ENCODE measurements around the gene SVOPL.

Gene SVOPL

GRCh38 chr7:138563808-138564207 is 137.4 kb downstream of the SVOPL start:
- DNase-seq (ENCODE audit: low spot score), result no peak

GRCh38 chr7:138559448-138559847 is 141.7 kb downstream of the SVOPL start:
- DNase-seq (ENCODE audit: low spot score), result no peak

GRCh38 chr7:138556771-138557484 is 144.2 kb downstream of the SVOPL start:
- DNase-seq (ENCODE audit: low spot score), result no peak

- no peak for DNase-seq (ENCODE audit: low spot score)
These were observed 145.5 kb downstream of the SVOPL start for GRCh38 chr7:138555684-138556083.

- no peak for DNase-seq (ENCODE audit: low spot score)
These were observed 146.5 kb downstream of the SVOPL start for GRCh38 chr7:138554674-138555073.

- no peak for DNase-seq (ENCODE audit: low spot score)
These were observed 147.4 kb downstream of the SVOPL start for GRCh38 chr7:138553805-138554204.

GRCh38 chr7:138551102-138551501 is 150.1 kb downstream of the SVOPL start:
- DNase-seq (ENCODE audit: low spot score), result no peak

- no peak for DNase-seq (ENCODE audit: low spot score)
These were observed 150.8 kb downstream of the SVOPL start for GRCh38 chr7:138550337-138550736.

- DNase-seq (ENCODE audit: low spot score), result no peak
These were observed 152.1 kb downstream of the SVOPL start for GRCh38 chr7:138549082-138549481.

- DNase-seq (ENCODE audit: low spot score), result no peak
These were observed 154.3 kb downstream of the SVOPL start for GRCh38 chr7:138546829-138547228.

GRCh38 chr7:138546064-138546619 is 155.0 kb downstream of the SVOPL start:
- DNase-seq (ENCODE audit: low spot score), result no peak

GRCh38 chr7:138545123-138545522 is 156.0 kb downstream of the SVOPL start:
- no peak for DNase-seq (ENCODE audit: low spot score)
